ENCODE results near the gene SPC24. TPM values are rescaled to one million over a fixed set of nuclear protein-coding genes. Genes with fewer than 3 reads are reported as not detected.

Gene SPC24
- total RNA-seq, 1 donor from 2014 or later = 1.1 TPM

- TF ChIP-seq, protein P1, sequence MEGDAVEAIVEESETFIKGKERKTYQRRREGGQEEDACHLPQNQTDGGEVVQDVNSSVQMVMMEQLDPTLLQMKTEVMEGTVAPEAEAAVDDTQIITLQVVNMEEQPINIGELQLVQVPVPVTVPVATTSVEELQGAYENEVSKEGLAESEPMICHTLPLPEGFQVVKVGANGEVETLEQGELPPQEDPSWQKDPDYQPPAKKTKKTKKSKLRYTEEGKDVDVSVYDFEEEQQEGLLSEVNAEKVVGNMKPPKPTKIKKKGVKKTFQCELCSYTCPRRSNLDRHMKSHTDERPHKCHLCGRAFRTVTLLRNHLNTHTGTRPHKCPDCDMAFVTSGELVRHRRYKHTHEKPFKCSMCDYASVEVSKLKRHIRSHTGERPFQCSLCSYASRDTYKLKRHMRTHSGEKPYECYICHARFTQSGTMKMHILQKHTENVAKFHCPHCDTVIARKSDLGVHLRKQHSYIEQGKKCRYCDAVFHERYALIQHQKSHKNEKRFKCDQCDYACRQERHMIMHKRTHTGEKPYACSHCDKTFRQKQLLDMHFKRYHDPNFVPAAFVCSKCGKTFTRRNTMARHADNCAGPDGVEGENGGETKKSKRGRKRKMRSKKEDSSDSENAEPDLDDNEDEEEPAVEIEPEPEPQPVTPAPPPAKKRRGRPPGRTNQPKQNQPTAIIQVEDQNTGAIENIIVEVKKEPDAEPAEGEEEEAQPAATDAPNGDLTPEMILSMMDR (IDR thresholded peaks at IDR 0.05) = no peak
- Histone ChIP-seq H3K9me3 (no peaks in the 10 kb centered on the region), H3K36me3 (peaks cover 27 to 82% of the 10 kb centered on the region in 2 donors), H3K4me1 (no peaks in the 10 kb centered on the region), H3K27ac (no peak overlapping the region), H3K27me3 (no peaks in the 10 kb centered on the region), H3K4me3 (no peak overlapping the region)
- intact Hi-C loops (cut with DNase I) = no loop called here
- no peak for DNase-seq (ENCODE audit: low spot score in 2 of 2)
Observed at GRCh38 chr19:11115895-11116446, 39.6 kb downstream of the SPC24 start.

DNA sequence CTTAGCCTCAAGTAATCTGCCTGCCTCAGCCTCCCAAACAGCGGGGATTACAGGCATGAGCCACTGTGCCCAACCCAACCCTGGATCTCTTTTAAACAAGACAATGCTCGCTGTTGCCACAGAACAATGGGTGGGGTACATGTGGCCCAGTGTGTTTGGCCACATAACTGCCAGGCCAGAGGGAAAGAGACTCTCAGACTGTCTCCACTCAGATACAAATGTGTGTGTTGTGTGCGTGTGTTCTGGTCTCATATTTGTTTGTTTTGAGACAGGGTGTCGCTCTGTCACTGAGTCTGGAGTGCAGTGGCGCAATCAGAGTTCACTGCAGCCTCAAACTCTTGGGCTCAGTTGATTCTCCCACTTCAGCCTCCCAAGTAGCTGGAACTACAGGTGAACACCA lies 40.5 kb downstream of the SPC24 start:
- no peaks in the 10 kb centered on the region for H3K4me1 ChIP-seq
- H3K27me3 ChIP-seq = no peaks in the 10 kb centered on the region
- no peak for DNase-seq (ENCODE audit: low spot score in 2 of 2)
- H3K27ac ChIP-seq = no peak overlapping the region
- no peak overlapping the region for H3K4me3 ChIP-seq
- intact Hi-C loops (cut with DNase I) = no loop called here
- no peaks in the 10 kb centered on the region for H3K9me3 ChIP-seq
- H3K36me3 ChIP-seq = peaks cover 30 to 85% of the 10 kb centered on the region in 2 donors
- TF ChIP-seq, protein P1 (IDR thresholded peaks at IDR 0.05) = no peak

GRCh38 chr19:11113140-11113708 lies 42.4 kb downstream of the SPC24 start:
- TF ChIP-seq, protein P1 (IDR thresholded peaks at IDR 0.05) = no peak
- no peak overlapping the region for H3K27ac ChIP-seq
- intact Hi-C loops (cut with DNase I) = no loop called here
- DNase-seq (ENCODE audit: low spot score in 2 of 2) = no peak
- peaks cover 35 to 94% of the 10 kb centered on the region in 2 donors for H3K36me3 ChIP-seq
- no peaks in the 10 kb centered on the region for H3K4me1 ChIP-seq
- no peak overlapping the region for H3K4me3 ChIP-seq
- no peaks in the 10 kb centered on the region for H3K9me3 ChIP-seq
- H3K27me3 ChIP-seq = no peaks in the 10 kb centered on the region

- Histone ChIP-seq H3K4me3 (no peak overlapping the region), H3K36me3 (peaks cover 45 to 94% of the 10 kb centered on the region in 2 donors), H3K27ac (no peak overlapping the region), H3K27me3 (no peaks in the 10 kb centered on the region), H3K4me1 (no peaks in the 10 kb centered on the region), H3K9me3 (no peaks in the 10 kb centered on the region)
- no peak for DNase-seq (ENCODE audit: low spot score in 2 of 2)
- TF ChIP-seq, protein P1 (IDR thresholded peaks at IDR 0.05) = no peak
- intact Hi-C loops (cut with DNase I) = no loop called here
Observed at GRCh38 chr19:11111771-11112144, 43.8 kb downstream of the SPC24 start.

DNA sequence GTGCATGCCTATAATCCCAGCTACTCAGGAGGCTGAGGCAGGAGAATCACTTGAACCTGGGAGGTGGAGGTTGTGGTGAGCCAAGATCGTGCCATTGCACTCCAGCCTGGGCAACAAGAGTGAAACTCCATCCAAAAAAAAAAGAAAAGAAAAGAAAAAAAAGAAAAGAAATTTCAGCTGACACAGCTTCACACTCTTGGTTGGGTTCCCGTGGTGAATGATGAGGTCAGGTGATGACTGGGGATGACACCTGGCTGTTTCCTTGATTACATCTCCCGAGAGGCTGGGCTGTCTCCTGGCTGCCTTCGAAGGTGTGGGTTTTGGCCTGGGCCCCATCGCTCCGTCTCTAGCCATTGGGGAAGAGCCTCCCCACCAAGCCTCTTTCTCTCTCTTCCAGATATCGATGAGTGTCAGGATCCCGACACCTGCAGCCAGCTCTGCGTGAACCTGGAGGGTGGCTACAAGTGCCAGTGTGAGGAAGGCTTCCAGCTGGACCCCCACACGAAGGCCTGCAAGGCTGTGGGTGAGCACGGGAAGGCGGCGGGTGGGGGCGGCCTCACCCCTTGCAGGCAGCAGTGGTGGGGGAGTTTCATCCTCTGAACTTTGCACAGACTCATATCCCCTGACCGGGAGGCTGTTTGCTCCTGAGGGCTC lies 44.3 kb downstream of the SPC24 start:
- Histone ChIP-seq H3K27ac (no peak overlapping the region), H3K36me3 (peaks cover 47 to 94% of the 10 kb centered on the region in 2 donors), H3K9me3 (no peaks in the 10 kb centered on the region), H3K4me3 (no peak overlapping the region), H3K4me1 (no peaks in the 10 kb centered on the region), H3K27me3 (no peaks in the 10 kb centered on the region)
- intact Hi-C loops (cut with DNase I) = no loop called here
- TF ChIP-seq, protein P1 (IDR thresholded peaks at IDR 0.05) = no peak
- no peak for DNase-seq (ENCODE audit: low spot score in 2 of 2)
